ENCODE measurements around the gene CBL. TPM values are rescaled to one million over a fixed set of nuclear protein-coding genes. Genes with fewer than 3 reads are reported as not detected.
A peak's percentile ranks its signal among the peaks of the same experiment; 100 is the strongest.

The CBL gene
- total RNA-seq, 2 experiments from 2014 or later, result 40.0 to 49.2 TPM

DNA sequence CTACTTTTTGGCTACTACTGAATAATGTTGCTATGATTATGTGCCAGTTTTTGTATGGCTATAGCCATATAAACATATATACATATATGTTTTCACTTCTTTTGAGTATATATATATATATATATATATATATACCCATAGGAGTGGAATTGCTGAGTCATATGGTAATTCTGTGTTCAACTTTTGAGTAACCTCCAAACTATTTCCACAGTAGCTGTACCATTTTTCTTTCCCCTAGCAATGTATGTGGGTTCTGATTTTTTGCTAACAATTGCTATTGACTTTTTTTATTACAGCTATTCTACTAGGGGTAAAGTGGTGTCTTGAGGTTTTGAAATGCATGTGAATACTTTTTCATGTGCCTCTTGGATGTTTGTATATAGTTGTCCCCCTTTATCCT is 30.4 kb downstream of the CBL start:
- Mint-ChIP-seq H3K4me3 (no peak overlapping the region), H3K9me3 (ENCODE audit: low read depth) (no peaks in the 10 kb centered on the region), H3K27ac (peak overlapping the region; percentile 51), H3K4me1 (peaks cover 32% of the 10 kb centered on the region), H3K27me3 (no peaks in the 10 kb centered on the region), H3K36me3 (peaks cover 55% of the 10 kb centered on the region)
- CTCF ChIA-PET, result interaction anchor here (0.6 kb wide), 1 partner anchor 55 kb away, joined by 3 read pairs; no protein-coding TSS in a partner anchor
- DNase-seq (no peak), ATAC-seq (peak; percentile 58)

DNA sequence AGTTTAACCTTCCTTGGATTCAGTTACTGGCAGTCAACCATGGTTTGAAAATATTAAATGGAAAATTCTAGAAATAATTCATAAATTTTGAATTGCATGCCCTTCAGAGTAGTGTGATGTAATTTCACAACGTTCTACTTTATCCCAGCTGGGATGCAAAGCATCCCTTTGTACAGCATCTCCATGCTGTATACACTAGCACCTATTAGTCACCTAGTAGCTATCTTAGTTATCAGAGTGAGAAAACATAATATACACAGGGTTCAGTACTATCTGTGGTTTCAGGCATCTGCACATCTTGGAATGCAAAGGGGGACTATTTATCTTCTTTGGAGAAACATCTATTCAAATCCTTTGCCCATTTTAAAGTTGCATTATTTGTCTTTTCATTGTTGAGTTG is 30.8 kb downstream of the CBL start:
- peaks cover 57% of the 10 kb centered on the region for H3K36me3 Mint-ChIP-seq
- CTCF ChIA-PET, result interaction anchor here (0.6 kb wide), 1 partner anchor 55 kb away, joined by 3 read pairs; no protein-coding TSS in a partner anchor
- H3K27me3 Mint-ChIP-seq, result no peaks in the 10 kb centered on the region
- H3K4me1 Mint-ChIP-seq, result peaks cover 32% of the 10 kb centered on the region
- DNase-seq (no peak), ATAC-seq (no peak)
- H3K4me3 Mint-ChIP-seq, result no peak overlapping the region
- no peaks in the 10 kb centered on the region for H3K9me3 Mint-ChIP-seq (ENCODE audit: low read depth)
- H3K27ac Mint-ChIP-seq, result peak overlapping the region; percentile 51

DNA sequence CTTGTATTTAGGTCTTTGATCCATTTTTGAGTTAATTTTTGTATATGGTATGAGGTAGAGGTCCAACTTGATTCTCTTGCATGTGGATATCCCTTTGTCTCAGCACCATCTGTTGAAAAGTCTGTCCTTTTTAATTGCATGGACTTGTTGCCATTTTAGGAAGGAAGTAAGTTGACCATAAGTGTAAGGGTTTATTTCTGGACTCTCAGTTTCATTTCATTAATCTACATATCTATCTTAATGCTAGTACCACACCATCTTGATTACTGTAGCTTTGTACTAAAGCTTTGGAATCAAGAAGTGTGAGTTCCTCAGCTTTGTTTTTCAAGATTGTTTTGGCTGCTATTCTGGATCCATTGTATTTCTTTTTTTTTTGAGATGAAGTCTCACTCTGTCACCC is 31.4 kb downstream of the CBL start:
- H3K36me3 Mint-ChIP-seq, result peaks cover 57% of the 10 kb centered on the region
- H3K4me1 Mint-ChIP-seq, result peaks cover 32% of the 10 kb centered on the region
- CTCF ChIA-PET, result no interaction called here
- no peak for DNase-seq
- no peak overlapping the region for H3K4me3 Mint-ChIP-seq
- no peaks in the 10 kb centered on the region for H3K27me3 Mint-ChIP-seq
- no peaks in the 10 kb centered on the region for H3K9me3 Mint-ChIP-seq (ENCODE audit: low read depth)
- no peak overlapping the region for H3K27ac Mint-ChIP-seq
- no peak for ATAC-seq

- DNase-seq, result no peak
- no peak for ATAC-seq
- Mint-ChIP-seq H3K4me1 (peaks cover 4% of the 10 kb centered on the region), H3K27ac (no peak overlapping the region), H3K27me3 (no peaks in the 10 kb centered on the region), H3K4me3 (no peak overlapping the region), H3K36me3 (peaks cover 27% of the 10 kb centered on the region), H3K9me3 (ENCODE audit: low read depth) (no peaks in the 10 kb centered on the region)
- CTCF ChIA-PET, result interaction anchor here (0.5 to 1.8 kb wide), 3 partner anchors 22 to 43 kb away, joined by 3 to 5 read pairs (median 3); no protein-coding TSS in a partner anchor
Measured at GRCh38 chr11:119248750-119249670, 42.9 kb downstream of the CBL start.

DNA sequence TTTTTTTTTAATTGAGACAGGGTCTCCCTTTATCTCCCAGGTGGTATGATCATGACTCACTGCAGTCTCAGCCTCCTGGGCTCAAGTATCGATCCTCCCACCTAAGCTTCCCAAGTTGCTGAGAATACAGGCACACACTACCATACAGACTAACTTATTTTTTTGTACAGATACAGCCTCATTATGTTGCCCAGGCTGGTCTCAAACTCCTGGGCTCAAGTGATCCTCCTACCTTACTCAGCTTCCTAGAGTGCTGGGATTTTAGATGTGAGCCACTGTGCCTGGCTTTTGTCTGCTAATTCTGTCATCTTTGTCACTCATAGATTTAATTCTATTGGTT is 43.5 kb downstream of the CBL start:
- H3K27me3 Mint-ChIP-seq, result no peaks in the 10 kb centered on the region
- ATAC-seq, result no peak
- peaks cover 3% of the 10 kb centered on the region for H3K4me1 Mint-ChIP-seq
- H3K27ac Mint-ChIP-seq, result no peak overlapping the region
- H3K4me3 Mint-ChIP-seq, result no peak overlapping the region
- peaks cover 28% of the 10 kb centered on the region for H3K36me3 Mint-ChIP-seq
- CTCF ChIA-PET, result no interaction called here
- no peaks in the 10 kb centered on the region for H3K9me3 Mint-ChIP-seq (ENCODE audit: low read depth)
- no peak for DNase-seq

- H3K4me3 Mint-ChIP-seq, result no peak overlapping the region
- H3K4me1 Mint-ChIP-seq, result peaks cover 3% of the 10 kb centered on the region
- no peaks in the 10 kb centered on the region for H3K27me3 Mint-ChIP-seq
- peaks cover 34% of the 10 kb centered on the region for H3K36me3 Mint-ChIP-seq
- CTCF ChIA-PET, result interaction anchor here (1.3 kb wide), 1 partner anchor 15 kb away, joined by 3 read pairs; no protein-coding TSS in a partner anchor
- ATAC-seq (no peak), DNase-seq (no peak)
- H3K9me3 Mint-ChIP-seq (ENCODE audit: low read depth), result no peaks in the 10 kb centered on the region
- no peak overlapping the region for H3K27ac Mint-ChIP-seq
Measured at GRCh38 chr11:119251114-119251513, 45.0 kb downstream of the CBL start.

GRCh38 chr11:119254239-119254638 is 48.1 kb downstream of the CBL start:
- H3K9me3 Mint-ChIP-seq (ENCODE audit: low read depth), result no peaks in the 10 kb centered on the region
- no peak overlapping the region for H3K4me3 Mint-ChIP-seq
- H3K27ac Mint-ChIP-seq, result no peak overlapping the region
- ATAC-seq (no peak), DNase-seq (no peak)
- CTCF ChIA-PET, result no interaction called here
- peaks cover 28% of the 10 kb centered on the region for H3K36me3 Mint-ChIP-seq
- H3K27me3 Mint-ChIP-seq, result no peaks in the 10 kb centered on the region
- H3K4me1 Mint-ChIP-seq, result peaks cover 29% of the 10 kb centered on the region

- no peaks in the 10 kb centered on the region for H3K27me3 Mint-ChIP-seq
- peak; percentile 56 for DNase-seq
- no peaks in the 10 kb centered on the region for H3K9me3 Mint-ChIP-seq (ENCODE audit: low read depth)
- H3K36me3 Mint-ChIP-seq, result peaks cover 15% of the 10 kb centered on the region
- peak overlapping the region; percentile 9 for H3K4me3 Mint-ChIP-seq
- CTCF ChIA-PET, result no interaction called here
- peaks cover 40% of the 10 kb centered on the region for H3K4me1 Mint-ChIP-seq
- H3K27ac Mint-ChIP-seq, result peak overlapping the region; percentile 81
- ATAC-seq, result peak; percentile 43
Measured at GRCh38 chr11:119258180-119258579, 52.0 kb downstream of the CBL start.

DNA sequence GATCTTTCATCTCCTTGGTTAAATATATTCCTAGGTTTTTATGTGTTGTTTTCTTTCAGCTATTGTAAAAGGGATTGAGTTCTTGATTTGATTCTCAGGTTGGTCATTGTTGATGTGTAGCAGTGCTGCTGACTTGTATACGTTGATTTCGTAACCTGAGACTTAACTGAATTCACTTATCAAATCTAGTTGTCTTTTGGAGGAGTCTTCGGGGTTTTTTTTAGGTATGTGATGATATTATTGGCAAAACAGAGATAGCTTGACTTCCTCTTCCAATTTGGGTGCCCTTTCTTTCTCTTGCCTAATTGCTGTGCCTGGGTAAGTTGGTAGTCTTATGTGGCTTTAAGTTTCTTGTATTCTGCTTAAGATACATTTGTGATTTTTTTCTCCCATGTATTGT is 52.8 kb downstream of the CBL start:
- CTCF ChIA-PET, result interaction anchor here (1.1 to 7.1 kb wide), 5 partner anchors 20 to 65 kb away, joined by 4 to 59 read pairs (median 5); partner anchors contain the start of gene CBL
- peaks cover 41% of the 10 kb centered on the region for H3K4me1 Mint-ChIP-seq
- ATAC-seq, result no peak

GRCh38 chr11:119262668-119263351 is 56.7 kb downstream of the CBL start:
- DNase-seq, result peak; percentile 45
- Mint-ChIP-seq H3K36me3 (peaks cover 7% of the 10 kb centered on the region), H3K27me3 (no peaks in the 10 kb centered on the region), H3K4me3 (no peak overlapping the region), H3K4me1 (peaks cover 57% of the 10 kb centered on the region), H3K9me3 (ENCODE audit: low read depth) (no peaks in the 10 kb centered on the region), H3K27ac (no peak overlapping the region)
- peak; percentile 82 for ATAC-seq
- CTCF ChIA-PET, result interaction anchor here (0.8 to 7.1 kb wide), 10 partner anchors 10 to 91 kb away, joined by 3 to 59 read pairs (median 4); partner anchors contain the start of gene CBL

More for the DNA sequence above, 52.8 kb downstream of the CBL start:
- no peak for DNase-seq
- no peaks in the 10 kb centered on the region for H3K9me3 Mint-ChIP-seq (ENCODE audit: low read depth)
- H3K4me3 Mint-ChIP-seq, result no peak overlapping the region
- H3K27me3 Mint-ChIP-seq, result no peaks in the 10 kb centered on the region
- H3K27ac Mint-ChIP-seq, result peak overlapping the region; percentile 38
- H3K36me3 Mint-ChIP-seq, result peaks cover 15% of the 10 kb centered on the region

- Mint-ChIP-seq H3K27me3 (no peaks in the 10 kb centered on the region), H3K4me1 (peaks cover 55% of the 10 kb centered on the region), H3K27ac (no peak overlapping the region), H3K9me3 (ENCODE audit: low read depth) (no peaks in the 10 kb centered on the region), H3K4me3 (no peak overlapping the region), H3K36me3 (peaks cover 5% of the 10 kb centered on the region)
- ATAC-seq (peak; percentile 74), DNase-seq (no peak)
- CTCF ChIA-PET, result interaction anchor here (0.8 to 7.1 kb wide), 10 partner anchors 9 to 92 kb away, joined by 3 to 59 read pairs (median 4); partner anchors contain the start of gene CBL
Measured at GRCh38 chr11:119263352-119263940, 57.3 kb downstream of the CBL start.

DNA sequence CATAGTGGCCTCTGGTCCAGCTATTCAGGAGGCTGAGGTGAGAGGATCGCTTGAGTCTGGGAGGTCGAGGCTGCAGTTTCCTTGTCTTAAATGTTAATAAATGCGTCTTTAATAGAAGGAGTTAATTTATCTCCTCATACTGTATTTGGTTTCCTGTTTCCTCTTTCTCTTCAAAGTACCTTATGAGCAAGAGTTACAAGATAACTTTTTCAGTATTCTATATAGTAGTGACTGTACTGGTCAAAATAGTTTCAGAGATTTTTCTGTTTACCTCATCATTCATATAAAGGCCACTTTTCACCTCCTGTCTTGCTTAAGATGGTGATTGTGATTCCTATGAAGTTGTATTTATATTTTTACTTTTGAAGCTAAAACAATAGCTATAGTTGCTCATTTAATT is 59.9 kb downstream of the CBL start:
- H3K9me3 Mint-ChIP-seq (ENCODE audit: low read depth), result no peaks in the 10 kb centered on the region
- no peak for DNase-seq
- H3K4me1 Mint-ChIP-seq, result peaks cover 34% of the 10 kb centered on the region
- no peak for ATAC-seq
- CTCF ChIA-PET, result interaction anchor here (0.9 to 7.1 kb wide), 9 partner anchors 15 to 72 kb away, joined by 3 to 59 read pairs (median 6); partner anchors contain the start of gene CBL
- peak overlapping the region; percentile 62 for H3K27ac Mint-ChIP-seq
- no peaks in the 10 kb centered on the region for H3K27me3 Mint-ChIP-seq
- H3K36me3 Mint-ChIP-seq, result peaks cover 5% of the 10 kb centered on the region
- H3K4me3 Mint-ChIP-seq, result no peak overlapping the region

Measured in activated CD8-positive, alpha-beta memory T cell treated with anti-CD3 and anti-CD28 coated beads, Interleukin-2, amount 10 ng/mL, durations not matched to agents 7 days and 5 days (primary cell).